K562 (cell line): ENCODE data around the gene MAPKAPK3. TPM values are rescaled to one million over a fixed set of nuclear protein-coding genes. Genes with fewer than 3 reads are reported as not detected.

ENCODE experiments used
- ATAC-seq: fragments of 200-7000 bp; cut with Tn5 transposase; 3 replicates; pipeline ENCODE4 v1.9.1; 2020; ENCODE audit warnings: moderate library complexity
- BruUV-seq: library from RNA; stranded (reverse); fragments of 400-500 nt; replicated peaks from 2 replicates; lab custom pipeline; 2021; lab: Mats Ljungman, UMichigan
- CTCF ChIA-PET: fragments of 300-600 bp; formaldehyde crosslinking; extraction: SDS; loops from one replicate; lab custom pipeline; 2021; ENCODE audit warnings: low intra/inter-chr PET ratio; lab: Yijun Ruan, JAX
- POLR2A ChIA-PET: fragments of 300-600, 350-650 bp; sonication (Branson Sonifier 250); formaldehyde crosslinking; extraction: SDS; loops from one replicate; lab custom pipeline; 2021; ENCODE audit warnings: antibody characterized with exemption, inconsistent platforms; lab: Yijun Ruan, JAX
- DNase-seq, 4 experiments: peaks; one replicate each; pipeline versions ENCODE4 v3.0.0 to v3.0.0-alpha.2; 2011 to 2018; ENCODE audit warnings: low spot score in 3 of 4, mixed read lengths in 3 of 4; ENCODE audit errors: extremely low read depth in 1 of 4
- FAIRE-seq: peaks from 2 replicates; lab custom pipeline; 2011; peaks lifted over from hg19 to GRCh38; lab: Jason Lieb, UNC
- H2AFZ ChIP-seq: 2 replicates; pipeline ENCODE4 v1.6.0; 2011; ENCODE audit warnings: low read depth, low read length, control low read depth, inconsistent platforms
- H3K27ac ChIP-seq: fragments of 200-600 bp; 3 replicates; pipeline ENCODE4 v1.8.0; 2011; ENCODE audit warnings: low read depth, mild to moderate bottlenecking, control low read depth, inconsistent platforms, low read length, moderate library complexity, mixed read lengths; ENCODE audit errors: extremely low read depth
- H3K27me3 ChIP-seq, 2 experiments: fragments of 300-600 bp in 1 of 2; 2 replicates in 1 of 2; 3 replicates in 1 of 2; pipeline versions ENCODE4 v1.6.0 to v1.8.0; 2011; ENCODE audit warnings: inconsistent platforms in 2 of 2, low read length in 2 of 2, mild to moderate bottlenecking in 1 of 2, mixed read lengths in 1 of 2, moderate library complexity in 1 of 2; ENCODE audit not compliant: control insufficient read depth in 2 of 2, insufficient read depth in 2 of 2
- H3K36me3 ChIP-seq: fragments of 300-600 bp; 3 replicates; pipeline ENCODE4 v1.8.0; 2011; ENCODE audit warnings: mild to moderate bottlenecking, low read length, inconsistent platforms; ENCODE audit not compliant: control insufficient read depth, insufficient read depth
- H3K4me1 ChIP-seq, 2 experiments: fragments of 200-600 bp in 1 of 2; replicated peaks in 1 of 2; 2 replicates in 1 of 2; 3 replicates in 1 of 2; pipeline versions ENCODE4 v1.5.1 to v1.8.0; 2011; ENCODE audit warnings: inconsistent platforms in 2 of 2, low read length in 2 of 2, mild to moderate bottlenecking in 1 of 2, mixed read lengths in 1 of 2, moderate library complexity in 1 of 2; ENCODE audit not compliant: control insufficient read depth in 2 of 2, insufficient read depth in 2 of 2
- H3K4me2 ChIP-seq: 2 replicates; pipeline ENCODE4 v1.6.1; 2011; ENCODE audit warnings: low read length, control low read depth, inconsistent platforms, mixed read lengths; ENCODE audit not compliant: insufficient read depth
- H3K4me3 ChIP-seq: fragments of 200-600 bp; sonication (generic), shearing (Covaris generic); 2 replicates; pipeline ENCODE4 v1.5.1; 2016; ENCODE audit warnings: control low read depth, inconsistent platforms
- H3K79me2 ChIP-seq: fragments of 200-600 bp; 3 replicates; pipeline ENCODE4 v1.8.0; 2011; ENCODE audit warnings: low read length, inconsistent platforms; ENCODE audit not compliant: control insufficient read depth, insufficient read depth
- H3K9ac ChIP-seq, 2 experiments: 2 replicates each; pipeline versions ENCODE4 v1.6.0 to v1.6.1; 2011; ENCODE audit warnings: low read depth in 2 of 2, low read length in 2 of 2, control low read depth in 1 of 2, inconsistent platforms in 1 of 2, mild to moderate bottlenecking in 1 of 2, mixed read lengths in 1 of 2; ENCODE audit not compliant: insufficient read depth in 1 of 2
- H3K9me1 ChIP-seq: one replicate; pipeline ENCODE4 v1.6.0; 2011; ENCODE audit warnings: inconsistent platforms, mild to moderate bottlenecking, low read length, moderate library complexity; ENCODE audit not compliant: control insufficient read depth, insufficient read depth
- H3K9me3 ChIP-seq: replicated peaks from 2 replicates; pipeline ENCODE4 v1.5.1; 2011; ENCODE audit warnings: low read depth, low read length, inconsistent platforms; ENCODE audit not compliant: control insufficient read depth, insufficient read depth
- H4K20me1 ChIP-seq: replicated peaks from 2 replicates; pipeline ENCODE4 v1.6.1; 2011; ENCODE audit warnings: low read length, inconsistent platforms, mixed read lengths; ENCODE audit not compliant: control insufficient read depth, insufficient read depth
- EHMT2 ChIP-seq: fragments of 450-650 bp; IDR thresholded peaks from 2 replicates; pipeline ENCODE4 v1.6.1; 2018; ENCODE audit warnings: antibody characterized with exemption
- ETV6 ChIP-seq, 3 experiments: fragments of 150-350 bp in 1 of 3; sonication (generic) in 1 of 3; formaldehyde crosslinking in 1 of 3; IDR thresholded peaks; 2 replicates each; pipeline versions ENCODE4 v1.6.1 to v1.8.0; 2014 to 2022; ENCODE audit warnings: borderline replicate concordance in 2 of 3, low read depth in 2 of 3, antibody characterized with exemption in 1 of 3, low read length in 1 of 3, mild to moderate bottlenecking in 1 of 3, missing genetic modification reagents in 1 of 3
- NFIC ChIP-seq: fragments of 450-650 bp; IDR thresholded peaks from 2 replicates; pipeline ENCODE4 v1.6.1; 2017; ENCODE audit warnings: mild to moderate bottlenecking, inconsistent platforms
- SRSF3 ChIP-seq: fragments of 200-400 bp; formaldehyde crosslinking; IDR thresholded peaks from 2 replicates; pipeline ENCODE4 v1.6.1; 2016; ENCODE audit warnings: mild to moderate bottlenecking, low read length, moderate library complexity; ENCODE audit not compliant: insufficient read depth
- ZKSCAN1 ChIP-seq: fragments of 150-350 bp; IDR thresholded peaks from 2 replicates; pipeline ENCODE4 v1.6.1; 2016; ENCODE audit warnings: low read depth, low read length
- ZNF280B ChIP-seq: fragments of 250-450 bp; sonication (Bioruptor Pico); IDR thresholded peaks from 2 replicates; pipeline ENCODE4 v1.5.1; 2021; ENCODE audit warnings: mild to moderate bottlenecking
- WGBS: fragments of 100-300 bp; shearing (Covaris generic); methylation state at CpG from one replicate; pipeline ENCODE4 v1.1.6; 2016; ENCODE audit warnings: low coverage, mixed read lengths; ENCODE audit not compliant: insufficient coverage; ENCODE audit errors: missing lambda C conversion rate; 5-methylcytosine and 5-hydroxymethylcytosine counted together
- in situ Hi-C: fragments of 300-500 bp; cut with MboI; formaldehyde crosslinking; loops from 4 replicates; pipeline ENCODE4 v1.15.0; 2018; ENCODE audit warnings: inconsistent platforms, mixed read lengths
- intact Hi-C: fragments of 100-400 bp; cut with micrococcal nuclease; formaldehyde crosslinking; loops from 2 replicates; pipeline ENCODE4 v1.14.2; 2022
- polyA plus RNA-seq, 8 experiments: library from polyadenylated mRNA; depleted of rRNA in 4 of 8; stranded (reverse) in 5 of 8; unstranded in 3 of 8; fragments of >200 nt; fragmentation: Nextera tagmentation in 2 of 8; fragmentation: Illumina TruSeq in 1 of 8; extraction: Ambion mirVana in 2 of 8; extraction: Trizol in 1 of 8; gene quantifications; 2 replicates each; pipeline versions ENCODE4 v1.2.1 to v1.2.3, GENCODE V29; 2011 to 2014; ENCODE audit warnings: inconsistent platforms in 1 of 8, missing spikeins in 1 of 8
- total RNA-seq, 7 experiments: library from RNA; depleted of rRNA in 6 of 7; stranded (reverse); fragments of >200 nt in 6 of 7; fragmentation: Illumina TruSeq in 2 of 7; extraction: Trizol in 2 of 7; gene quantifications; 2 replicates each; pipeline versions ENCODE4 v1.2.1 to v1.2.3, GENCODE V29; 2011 to 2021; ENCODE audit warnings: low replicate concordance in 1 of 7

The MAPKAPK3 gene
- total and polyA plus RNA-seq, 9 of the 15 experiments (the other 6 are each of a cell fraction or from before 2014, with no cell fraction given), result 8.0 to 56.4 (median 41.2) TPM

- peak overlapping the region; percentile 69 for H3K27ac ChIP-seq
- ChIA-PET CTCF (interaction anchor here (0.9 to 5.4 kb wide), 3 partner anchors 41 to 94 kb away, joined by 3 to 56 read pairs (median 6); no protein-coding TSS in a partner anchor), POLR2A (interaction anchor here (0.6 to 2.0 kb wide), 6 partner anchors 10 to 41 kb away, joined by 3 to 4 read pairs (median 3); no protein-coding TSS in a partner anchor)
- ATAC-seq (no peak), FAIRE-seq (peak; percentile 42), DNase-seq (no peak)
- no peak overlapping the region for H2AFZ ChIP-seq
- intact Hi-C loops (loop anchor here (1.0 to 10.0 kb wide), 3 partner anchors 12 to 772 kb away; partner anchors contain the start of genes MANF and TMEM115), in situ Hi-C loops (loop anchor here (5.0 kb wide), 1 partner anchor 36 kb away; no protein-coding TSS in a partner anchor)
- no peaks in the 10 kb centered on the region for H3K27me3 ChIP-seq
- 8% methylated on average over 5 of the region's 6 CpGs for WGBS
- TF ChIP-seq NFIC (peak; percentile 29; the same call in 1 of the 2 replicates), EHMT2 (no peak), ETV6 (IDR thresholded peaks at IDR 0.05; ENCODE audit: borderline replicate concordance in 1 of 2, low read depth in 2 of 2, low read length in 1 of 2) (0 out of 4 replicates have a peak, but pooled peaks of 1 of the 2 experiments have one; percentile 17), ETV6 (CRISPR knock-in tag; IDR thresholded peaks at IDR 0.05; ENCODE audit: borderline replicate concordance) (no peak), ZKSCAN1 (0 out of 2 replicates have a peak, but pooled peaks have one; percentile 7), ZNF280B (no peak), SRSF3 (no peak)
- peaks cover 27% of the 10 kb centered on the region for H3K36me3 ChIP-seq
- H4K20me1 ChIP-seq, result peaks cover 22% of the 10 kb centered on the region; the same call in 1 of the 2 replicates
- H3K9me3 ChIP-seq, result no peaks in the 10 kb centered on the region
- H3K9me1 ChIP-seq, result no peaks in the 10 kb centered on the region
- H3K9ac ChIP-seq, result peak overlapping the region; percentile 65 to 92; a peak in 3 of 4 replicates
- peaks cover 21 to 38% of the 10 kb centered on the region in 2 experiments; a peak in 4 of 5 replicates for H3K4me1 ChIP-seq
- H3K79me2 ChIP-seq, result peaks cover 64% of the 10 kb centered on the region
- peak overlapping the region; percentile 87 for H3K4me3 ChIP-seq
- no TSS peak for BruUV-seq
- H3K4me2 ChIP-seq, result peak overlapping the region; percentile 82
Observed at GRCh38 chr3:50612970-50613846, 3.7 kb upstream of the MAPKAPK3 start.
